Stomach (tissue), 4 donors: ENCODE measurements around the gene LRRC7.

Source experiments
- EP300 ChIP-seq: sonication (generic); formaldehyde crosslinking; IDR thresholded peaks from one replicate; pipeline ENCODE4 v1.6.1; 2017; ENCODE audit warnings: antibody characterized with exemption
- POLR2A ChIP-seq, 4 donors: fragments of 450-650 bp; IDR thresholded peaks; one replicate each; pipeline ENCODE4 v1.6.1; 2016; ENCODE audit warnings: antibody characterized with exemption in 4 of 4, control low read depth in 2 of 4, mild to moderate bottlenecking in 1 of 4, moderate library complexity in 1 of 4
- POLR2AphosphoS5 ChIP-seq, 3 donors: sonication (generic); formaldehyde crosslinking; IDR thresholded peaks; one replicate each; pipeline ENCODE4 v1.6.1; 2016; ENCODE audit warnings: antibody characterized with exemption in 3 of 3
- TF ChIP-seq, protein P1 (sequence below), 7 experiments: fragments of 450-650 bp in 4 of 7; fragments of 200-600 bp in 3 of 7; sonication (generic) in 3 of 7; IDR thresholded peaks; one replicate each; pipeline ENCODE4 v1.5.1; 2016 to 2019; ENCODE audit warnings: antibody characterized with exemption in 7 of 7, control low read depth in 2 of 7, mild to moderate bottlenecking in 1 of 7

- no peak for TF ChIP-seq POLR2A (IDR thresholded peaks at IDR 0.05)
- TF ChIP-seq, protein P1, sequence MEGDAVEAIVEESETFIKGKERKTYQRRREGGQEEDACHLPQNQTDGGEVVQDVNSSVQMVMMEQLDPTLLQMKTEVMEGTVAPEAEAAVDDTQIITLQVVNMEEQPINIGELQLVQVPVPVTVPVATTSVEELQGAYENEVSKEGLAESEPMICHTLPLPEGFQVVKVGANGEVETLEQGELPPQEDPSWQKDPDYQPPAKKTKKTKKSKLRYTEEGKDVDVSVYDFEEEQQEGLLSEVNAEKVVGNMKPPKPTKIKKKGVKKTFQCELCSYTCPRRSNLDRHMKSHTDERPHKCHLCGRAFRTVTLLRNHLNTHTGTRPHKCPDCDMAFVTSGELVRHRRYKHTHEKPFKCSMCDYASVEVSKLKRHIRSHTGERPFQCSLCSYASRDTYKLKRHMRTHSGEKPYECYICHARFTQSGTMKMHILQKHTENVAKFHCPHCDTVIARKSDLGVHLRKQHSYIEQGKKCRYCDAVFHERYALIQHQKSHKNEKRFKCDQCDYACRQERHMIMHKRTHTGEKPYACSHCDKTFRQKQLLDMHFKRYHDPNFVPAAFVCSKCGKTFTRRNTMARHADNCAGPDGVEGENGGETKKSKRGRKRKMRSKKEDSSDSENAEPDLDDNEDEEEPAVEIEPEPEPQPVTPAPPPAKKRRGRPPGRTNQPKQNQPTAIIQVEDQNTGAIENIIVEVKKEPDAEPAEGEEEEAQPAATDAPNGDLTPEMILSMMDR (IDR thresholded peaks at IDR 0.05) = no peak
- TF ChIP-seq POLR2AphosphoS5 (IDR thresholded peaks at IDR 0.05) = no peak
- no peak for TF ChIP-seq EP300
Observed at GRCh38 chr1:69649383-69649990, 81.8 kb downstream of the LRRC7 start.
